HuH-7.5 (cell line): Measurements from ENCODE around the gene ACE.

Experiments used
- DNase-seq: peaks from one replicate; pipeline ENCODE4 v3.0.0; 2011; ENCODE audit warnings: low spot score

ACE gene

DNA sequence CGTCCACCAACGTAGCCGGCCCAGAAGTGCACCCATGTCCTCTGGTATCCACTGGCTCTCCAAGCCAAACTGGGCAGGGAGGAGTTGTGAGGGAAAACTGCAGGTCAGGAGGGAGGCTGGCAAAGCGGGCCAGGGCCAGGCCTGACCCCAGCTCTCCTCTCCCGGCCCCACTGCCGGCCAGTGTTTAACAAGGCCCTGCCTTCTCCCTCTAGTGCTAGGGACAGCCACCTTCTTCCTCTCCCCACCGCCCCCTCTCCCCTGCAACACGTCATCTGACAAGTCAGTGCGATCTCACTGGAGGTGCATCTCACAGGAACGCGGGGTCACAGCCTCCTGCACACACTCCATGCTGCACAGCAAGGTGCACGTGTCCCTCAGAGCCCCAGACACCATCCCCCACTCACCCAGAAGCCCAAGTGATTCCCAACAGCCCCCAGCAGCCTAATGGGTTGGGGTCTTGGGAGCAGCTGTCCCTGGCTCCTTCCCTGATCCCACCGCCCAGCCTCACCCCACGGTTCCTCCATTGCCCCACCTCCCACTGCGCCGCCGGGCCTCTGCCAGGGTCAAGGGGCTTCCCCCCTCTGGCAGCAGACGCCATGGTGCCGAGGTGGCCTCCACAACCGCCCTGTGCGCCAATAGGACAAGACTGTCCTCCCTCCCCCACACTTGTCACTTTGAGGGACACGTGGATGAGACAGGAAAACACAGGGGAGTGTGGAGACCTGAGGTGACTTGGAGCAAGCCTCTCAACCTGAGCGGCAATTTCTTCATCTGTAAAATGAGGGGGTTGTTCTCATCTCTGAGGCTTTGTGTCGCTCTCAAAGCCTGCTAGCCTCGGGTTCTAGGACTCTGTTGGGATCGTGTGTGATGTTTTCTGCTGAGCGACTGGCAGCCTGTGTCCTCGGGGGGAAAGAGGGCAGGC is 1.1 kb upstream of the ACE start:
- no peak for DNase-seq

DNA sequence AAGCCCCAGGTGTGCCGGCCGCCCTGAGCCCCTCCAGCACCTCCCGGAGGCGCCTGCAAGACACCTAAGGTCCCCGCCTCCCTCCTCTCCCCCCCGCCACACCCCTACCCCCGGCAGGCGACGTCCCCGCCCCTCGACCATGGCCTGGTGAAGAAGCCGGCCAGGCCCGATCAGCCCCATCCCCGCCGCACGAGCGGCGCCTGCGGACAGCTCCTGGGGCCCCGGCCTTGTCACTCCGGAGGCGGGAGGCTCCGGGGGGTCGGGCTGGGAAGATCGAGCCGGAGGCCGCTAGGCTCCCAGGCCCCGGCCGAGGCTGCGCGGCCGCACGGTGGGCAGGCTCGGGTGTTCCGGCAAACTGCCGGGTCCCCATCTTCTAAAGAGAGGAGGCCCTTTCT is 405 bp upstream of the ACE start:
- DNase-seq = peak; percentile 66

GRCh38 chr17:63477480-63478440 is 899 bp downstream of the ACE start:
- DNase-seq = no peak

GRCh38 chr17:63478814-63479494 is 2.1 kb downstream of the ACE start:
- DNase-seq = peak; percentile 99

DNA sequence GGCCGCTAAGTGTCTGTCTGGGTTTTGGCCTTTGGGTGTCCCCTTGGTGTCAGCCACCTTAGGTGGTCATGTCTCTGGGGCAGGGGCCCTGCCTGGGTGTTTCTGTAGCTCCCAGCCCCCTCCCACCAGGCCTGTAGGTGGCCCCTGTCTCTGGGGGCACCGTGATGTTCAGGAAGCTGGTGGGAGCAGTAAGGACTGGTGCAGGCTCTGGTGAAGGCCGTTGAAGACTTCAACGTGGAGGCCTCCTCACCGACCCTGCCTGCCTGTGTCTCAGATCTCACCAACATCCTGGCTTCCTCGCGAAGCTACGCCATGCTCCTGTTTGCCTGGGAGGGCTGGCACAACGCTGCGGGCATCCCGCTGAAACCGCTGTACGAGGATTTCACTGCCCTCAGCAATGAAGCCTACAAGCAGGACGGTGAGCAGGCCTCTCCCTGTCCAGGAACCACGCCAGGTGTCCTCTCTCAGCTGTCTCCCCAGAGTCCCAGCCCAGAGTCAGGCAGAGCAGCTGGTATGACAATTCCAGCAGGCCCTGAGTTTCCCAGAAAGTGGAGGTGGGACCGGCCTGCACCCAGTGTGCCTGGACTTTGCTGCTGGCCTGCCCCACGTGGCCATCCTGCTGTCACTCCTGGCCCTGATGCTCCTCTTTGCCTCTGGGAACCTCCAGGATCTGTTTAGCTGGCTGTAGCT is 2.8 kb downstream of the ACE start:
- no peak for DNase-seq

GRCh38 chr17:63480192-63480784 is 3.4 kb downstream of the ACE start:
- no peak for DNase-seq

DNA sequence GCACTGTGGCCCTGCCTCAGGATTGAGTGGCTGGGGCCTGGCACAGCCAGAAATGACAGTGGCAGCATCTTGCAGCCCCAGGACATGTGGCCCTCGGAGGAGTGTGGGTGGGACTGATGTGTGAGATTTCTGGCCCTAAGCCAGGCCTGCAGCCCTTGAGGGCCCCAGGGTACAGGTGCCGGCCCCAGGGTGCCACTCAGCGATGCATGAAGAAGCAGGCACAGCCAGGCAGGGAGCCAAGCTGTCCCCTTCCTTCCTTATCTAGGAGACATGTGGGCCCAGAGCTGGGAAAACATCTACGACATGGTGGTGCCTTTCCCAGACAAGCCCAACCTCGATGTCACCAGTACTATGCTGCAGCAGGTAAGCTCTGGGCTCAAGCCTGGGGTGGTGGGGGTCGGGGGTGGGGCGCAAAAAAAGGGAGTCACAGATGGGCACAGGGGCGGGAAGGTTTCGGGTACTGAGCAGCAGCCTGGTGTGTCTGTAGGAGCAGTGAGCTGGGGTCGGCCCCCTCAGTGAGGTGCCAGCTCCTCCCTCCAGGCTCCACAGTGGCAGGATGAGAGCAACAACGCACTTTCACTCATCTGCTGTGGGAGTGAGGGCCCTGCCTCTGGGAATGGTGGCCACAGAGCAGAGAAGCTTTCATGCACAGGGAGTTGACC is 4.1 kb downstream of the ACE start:
- DNase-seq = no peak

DNA sequence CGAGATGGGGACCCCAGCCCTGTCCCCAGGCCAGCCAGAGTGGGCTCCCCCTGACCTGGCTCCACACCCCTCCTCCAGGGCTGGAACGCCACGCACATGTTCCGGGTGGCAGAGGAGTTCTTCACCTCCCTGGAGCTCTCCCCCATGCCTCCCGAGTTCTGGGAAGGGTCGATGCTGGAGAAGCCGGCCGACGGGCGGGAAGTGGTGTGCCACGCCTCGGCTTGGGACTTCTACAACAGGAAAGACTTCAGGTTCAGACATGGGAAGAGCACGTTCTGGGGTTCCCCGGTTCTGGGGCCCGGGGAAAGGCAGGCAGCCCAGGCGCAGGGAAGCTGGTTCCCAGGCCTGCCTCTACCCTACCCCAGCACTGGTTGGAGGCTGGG is 4.6 kb downstream of the ACE start:
- no peak for DNase-seq

- DNase-seq = no peak
Measured at GRCh38 chr17:63482509-63482908, 5.6 kb downstream of the ACE start.

DNA sequence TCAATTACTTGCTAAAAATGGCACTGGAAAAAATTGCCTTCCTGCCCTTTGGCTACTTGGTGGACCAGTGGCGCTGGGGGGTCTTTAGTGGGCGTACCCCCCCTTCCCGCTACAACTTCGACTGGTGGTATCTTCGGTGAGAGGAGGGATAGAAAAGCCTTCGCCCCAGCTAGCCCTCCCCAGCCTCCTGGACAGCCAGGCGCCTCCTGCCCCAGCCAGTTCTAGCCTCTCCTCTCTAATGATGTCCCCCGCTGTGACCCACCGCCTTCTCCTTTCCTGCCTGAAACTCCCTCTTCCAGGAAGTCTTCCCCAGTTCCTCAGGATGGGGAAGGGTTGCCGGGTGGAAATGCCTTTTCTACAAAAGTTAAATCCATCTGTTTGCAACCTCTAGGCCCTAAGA is 6.2 kb downstream of the ACE start:
- no peak for DNase-seq

GRCh38 chr17:63483655-63484575 is 7.1 kb downstream of the ACE start:
- DNase-seq = no peak

GRCh38 chr17:63486317-63487013 is 9.6 kb downstream of the ACE start:
- DNase-seq = no peak

DNA sequence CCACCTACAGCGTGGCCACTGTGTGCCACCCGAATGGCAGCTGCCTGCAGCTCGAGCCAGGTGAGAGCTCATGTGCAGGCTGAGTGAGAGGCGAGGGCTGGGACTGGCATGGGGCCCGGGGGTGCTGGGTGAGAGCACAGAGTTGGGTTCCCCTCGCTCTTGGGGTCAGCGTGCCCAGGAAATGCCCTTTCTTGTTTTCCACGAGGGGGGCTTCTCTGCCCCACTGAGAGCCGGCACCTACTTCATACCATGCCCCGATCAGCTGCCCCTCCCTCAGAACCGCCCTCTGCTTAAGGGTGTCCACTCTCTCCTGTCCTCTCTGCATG is 10.1 kb downstream of the ACE start:
- DNase-seq = no peak

DNA sequence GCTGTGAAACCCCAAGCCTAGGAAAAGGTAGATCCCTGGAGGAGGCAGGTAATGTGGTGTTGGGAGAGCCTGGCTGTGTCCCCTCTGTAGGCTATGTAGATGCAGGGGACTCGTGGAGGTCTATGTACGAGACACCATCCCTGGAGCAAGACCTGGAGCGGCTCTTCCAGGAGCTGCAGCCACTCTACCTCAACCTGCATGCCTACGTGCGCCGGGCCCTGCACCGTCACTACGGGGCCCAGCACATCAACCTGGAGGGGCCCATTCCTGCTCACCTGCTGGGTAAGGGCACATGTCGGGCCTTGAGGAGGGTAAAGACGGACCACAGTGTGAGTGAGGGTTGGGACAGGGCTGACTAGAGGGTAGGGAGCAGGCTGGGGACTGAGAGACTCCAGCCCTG is 12.0 kb downstream of the ACE start:
- DNase-seq = no peak

DNA sequence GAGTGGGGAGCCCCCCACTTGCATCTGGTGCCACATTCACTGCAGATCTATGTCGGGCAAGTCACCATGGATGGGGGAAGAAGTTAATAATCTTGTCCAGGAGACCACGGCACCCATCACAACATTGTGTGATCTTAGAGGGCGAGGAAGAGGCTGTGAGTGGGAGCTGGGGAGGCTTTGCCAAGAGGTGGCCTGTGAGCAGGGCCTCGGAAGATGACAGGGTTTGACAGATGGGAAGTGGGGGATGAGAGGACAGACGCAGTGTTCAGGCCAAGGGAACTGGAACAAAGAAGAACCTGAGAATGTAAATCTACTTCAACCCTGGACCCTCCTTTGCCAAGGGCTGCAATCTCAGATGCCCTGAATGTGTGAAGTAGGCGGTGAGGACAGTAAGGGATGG is 12.4 kb downstream of the ACE start:
- no peak for DNase-seq

DNA sequence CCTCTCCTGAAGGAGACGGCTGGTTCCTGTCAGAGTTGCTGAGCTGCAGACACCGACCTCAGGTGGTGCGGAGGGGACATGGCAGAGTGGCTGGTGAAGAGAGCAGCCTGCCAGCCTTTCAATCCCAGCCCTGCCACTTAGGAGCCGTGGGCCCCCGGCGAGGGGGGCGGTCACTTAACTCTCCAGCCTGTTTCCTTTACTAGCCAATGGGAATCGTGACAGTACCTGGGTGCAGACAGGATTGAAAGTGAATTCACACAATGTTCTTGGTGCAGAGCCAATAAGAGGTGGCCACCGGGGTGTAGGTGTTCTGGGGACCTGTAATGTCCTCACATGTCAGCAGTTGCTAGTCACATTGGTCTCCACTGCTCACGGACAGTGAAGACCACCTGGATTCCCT is 13.5 kb downstream of the ACE start:
- no peak for DNase-seq

DNA sequence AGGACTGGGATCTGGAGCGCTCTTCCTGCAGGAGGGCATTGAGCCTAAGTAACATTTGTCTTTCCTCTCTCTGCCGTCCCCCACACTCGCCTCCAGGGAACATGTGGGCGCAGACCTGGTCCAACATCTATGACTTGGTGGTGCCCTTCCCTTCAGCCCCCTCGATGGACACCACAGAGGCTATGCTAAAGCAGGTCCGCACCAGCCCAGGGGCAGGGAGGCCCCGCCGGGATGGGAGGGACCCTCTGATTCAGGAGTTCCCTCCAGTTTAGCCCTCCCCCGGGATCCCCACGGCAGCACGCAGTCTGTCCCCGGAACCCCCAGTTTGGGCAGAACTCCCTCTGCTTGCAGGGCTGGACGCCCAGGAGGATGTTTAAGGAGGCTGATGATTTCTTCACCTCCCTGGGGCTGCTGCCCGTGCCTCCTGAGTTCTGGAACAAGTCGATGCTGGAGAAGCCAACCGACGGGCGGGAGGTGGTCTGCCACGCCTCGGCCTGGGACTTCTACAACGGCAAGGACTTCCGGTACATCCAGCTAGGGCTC is 14.1 kb downstream of the ACE start:
- DNase-seq = no peak

GRCh38 chr17:63491413-63491812 is 14.6 kb downstream of the ACE start:
- DNase-seq = no peak
